GM19328 (cell line): ENCODE measurements around the gene INO80B.
A peak's percentile ranks its signal among the peaks of the same experiment; 100 is the strongest.
"Not testable (repeated sequence)": the region's sequence is repeated elsewhere in the genome, so short reads cannot be mapped to it uniquely, and the experiment has no call there.

Source experiments
- ATAC-seq: cut with Tn5 transposase; IDR thresholded peaks from one replicate; pipeline ENCODE4 v1.9.1; 2021; ENCODE audit warnings: mild to moderate bottlenecking, moderate library complexity; ENCODE audit not compliant: unreplicated experiment

Gene INO80B

GRCh38 chr2:74424995-74425406 is 29.9 kb upstream of the INO80B start:
- no peak for ATAC-seq

- ATAC-seq: no peak
These were observed 29.4 kb upstream of the INO80B start for GRCh38 chr2:74425523-74425922.

DNA sequence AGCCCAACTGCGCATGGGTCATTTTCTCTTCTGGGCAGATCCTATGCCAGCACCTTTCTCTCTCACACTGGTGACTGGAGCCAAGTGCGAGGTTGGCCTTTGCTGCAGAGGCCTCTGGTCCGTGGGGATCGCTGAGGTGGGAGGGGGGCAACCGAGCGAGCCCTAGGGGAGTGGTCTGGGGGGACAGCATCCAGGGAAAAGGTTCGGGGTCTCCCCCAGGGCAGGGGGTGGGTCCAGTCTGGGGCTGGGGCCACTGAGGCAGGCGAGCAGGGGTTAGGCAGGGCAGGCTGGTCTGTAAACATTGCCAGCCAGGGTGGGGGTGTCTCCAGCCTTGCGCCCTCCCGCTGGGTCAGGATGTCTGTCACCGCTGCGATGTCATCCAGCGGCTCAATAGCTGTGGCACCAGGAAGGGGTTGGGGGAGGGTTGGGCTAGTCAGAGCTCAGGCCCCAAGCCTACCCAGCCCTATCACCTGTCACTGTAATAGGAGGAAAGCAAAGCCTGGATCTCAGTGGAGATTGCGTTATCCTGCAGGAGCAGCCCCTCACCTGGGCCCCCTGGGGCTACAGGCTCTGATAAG is 28.6 kb upstream of the INO80B start:
- ATAC-seq: no peak

DNA sequence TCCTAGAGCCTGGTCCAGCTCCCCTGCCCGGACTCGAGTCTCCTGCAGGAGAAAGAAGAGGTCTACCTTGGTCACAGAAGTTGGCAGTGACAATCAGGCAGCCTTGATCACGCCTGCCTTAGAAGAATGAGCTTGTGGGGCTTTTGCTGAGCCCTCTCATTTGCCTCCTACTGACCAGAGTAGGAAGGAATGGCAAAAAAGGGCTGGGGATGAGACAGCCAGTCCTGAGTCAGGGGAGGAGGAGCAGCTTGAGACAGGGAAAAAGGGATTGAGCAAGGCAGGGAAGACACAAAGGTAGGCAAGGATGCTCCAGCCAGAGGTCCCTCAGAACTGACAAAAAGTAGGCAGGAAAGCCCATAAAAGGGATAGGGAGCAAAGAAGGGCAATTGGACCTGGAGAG is 27.3 kb upstream of the INO80B start:
- ATAC-seq: no peak

DNA sequence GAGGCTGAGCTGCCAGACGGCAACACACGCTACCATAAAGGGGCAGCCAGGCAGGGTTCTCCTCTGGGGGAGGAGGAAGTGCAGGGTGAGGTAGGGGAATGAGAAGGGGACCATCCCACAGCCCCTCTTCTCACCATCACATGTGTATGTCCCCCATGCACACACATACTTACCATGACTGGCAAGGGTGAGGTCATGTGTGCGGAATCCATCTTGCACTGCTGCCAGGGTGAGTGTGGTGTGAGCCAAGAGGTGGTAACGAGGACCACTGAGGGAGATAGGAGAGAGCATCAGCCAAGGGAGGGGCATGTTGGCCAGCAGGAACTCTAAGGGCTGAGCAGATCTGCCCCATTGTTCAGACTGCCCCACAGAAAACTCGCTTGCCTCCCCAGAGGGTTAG is 26.2 kb upstream of the INO80B start:
- no peak for ATAC-seq

- ATAC-seq: no peak
These were observed 25.1 kb upstream of the INO80B start for GRCh38 chr2:74429487-74430451.

- no peak for ATAC-seq
These were observed 24.4 kb upstream of the INO80B start for GRCh38 chr2:74430502-74430901.

GRCh38 chr2:74436111-74436805 is 18.6 kb upstream of the INO80B start:
- no peak for ATAC-seq

- no peak for ATAC-seq
These were observed 17.8 kb upstream of the INO80B start for GRCh38 chr2:74436848-74437695.

DNA sequence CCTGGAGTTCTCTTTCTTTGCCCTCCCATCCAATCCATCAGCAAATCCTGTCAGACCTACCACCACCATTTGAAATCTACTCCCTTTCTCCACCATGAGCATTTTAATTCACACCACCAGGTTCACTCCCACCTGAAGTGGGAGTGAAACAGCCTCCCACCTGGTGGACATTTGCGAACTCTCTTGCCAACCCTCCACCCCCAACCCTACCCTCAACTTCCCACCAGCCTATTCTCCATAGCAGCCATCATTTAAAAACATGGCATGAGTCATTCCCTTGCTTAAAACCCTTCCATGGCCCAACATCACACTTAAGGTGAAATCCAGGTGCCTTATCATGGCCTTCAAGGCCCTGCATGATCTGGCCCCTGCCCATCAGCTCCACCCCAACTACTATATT is 16.6 kb upstream of the INO80B start:
- ATAC-seq: no peak

DNA sequence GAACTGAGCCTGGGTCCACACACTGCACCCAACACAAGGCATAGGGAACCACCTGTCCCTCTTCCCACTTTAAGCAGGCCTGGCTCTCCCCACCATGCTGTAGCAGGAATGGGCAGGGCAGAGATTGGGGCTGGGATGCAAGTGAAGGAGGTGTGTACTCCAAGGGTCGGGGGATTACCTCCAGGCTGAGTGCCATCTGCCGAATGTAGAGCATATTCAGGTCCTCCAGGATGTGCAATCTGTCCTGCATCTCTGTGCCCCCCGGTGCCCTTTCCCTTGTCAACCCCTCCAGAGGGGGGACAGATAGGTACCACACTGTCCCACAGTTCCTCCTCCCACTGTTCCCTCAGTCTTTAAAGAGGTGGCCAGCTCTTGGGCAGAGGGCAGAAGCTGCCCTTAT is 15.5 kb upstream of the INO80B start:
- no peak for ATAC-seq

GRCh38 chr2:74439803-74440377 is 15.0 kb upstream of the INO80B start:
- no peak for ATAC-seq

GRCh38 chr2:74440378-74441169 is 14.3 kb upstream of the INO80B start:
- peak; percentile 83 for ATAC-seq

DNA sequence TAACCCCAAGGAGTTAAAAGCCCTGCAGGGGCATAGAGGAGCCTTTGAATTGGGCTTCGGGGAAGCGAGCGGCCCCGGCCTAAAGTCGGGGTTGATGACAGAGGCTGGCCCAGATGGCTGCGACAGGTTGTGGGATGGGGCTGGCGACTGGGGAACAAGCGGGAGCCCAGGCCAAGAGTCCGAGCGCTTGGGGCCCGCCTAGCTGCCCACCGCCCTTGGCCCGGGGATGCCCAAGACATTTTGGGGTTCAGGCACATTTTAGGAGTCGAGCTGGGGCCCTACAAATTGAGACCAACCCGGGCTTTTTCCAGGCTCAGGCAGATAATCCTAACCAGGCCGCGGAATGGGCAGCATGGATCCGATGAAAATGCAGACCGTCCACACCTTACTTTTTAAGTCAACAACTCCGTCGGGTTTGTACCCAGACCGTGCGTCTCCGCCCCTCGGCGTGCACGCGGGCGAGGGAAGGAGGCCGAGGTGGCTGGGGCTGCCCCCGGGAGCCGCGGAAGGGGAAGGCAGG is 13.7 kb upstream of the INO80B start:
- no peak for ATAC-seq

DNA sequence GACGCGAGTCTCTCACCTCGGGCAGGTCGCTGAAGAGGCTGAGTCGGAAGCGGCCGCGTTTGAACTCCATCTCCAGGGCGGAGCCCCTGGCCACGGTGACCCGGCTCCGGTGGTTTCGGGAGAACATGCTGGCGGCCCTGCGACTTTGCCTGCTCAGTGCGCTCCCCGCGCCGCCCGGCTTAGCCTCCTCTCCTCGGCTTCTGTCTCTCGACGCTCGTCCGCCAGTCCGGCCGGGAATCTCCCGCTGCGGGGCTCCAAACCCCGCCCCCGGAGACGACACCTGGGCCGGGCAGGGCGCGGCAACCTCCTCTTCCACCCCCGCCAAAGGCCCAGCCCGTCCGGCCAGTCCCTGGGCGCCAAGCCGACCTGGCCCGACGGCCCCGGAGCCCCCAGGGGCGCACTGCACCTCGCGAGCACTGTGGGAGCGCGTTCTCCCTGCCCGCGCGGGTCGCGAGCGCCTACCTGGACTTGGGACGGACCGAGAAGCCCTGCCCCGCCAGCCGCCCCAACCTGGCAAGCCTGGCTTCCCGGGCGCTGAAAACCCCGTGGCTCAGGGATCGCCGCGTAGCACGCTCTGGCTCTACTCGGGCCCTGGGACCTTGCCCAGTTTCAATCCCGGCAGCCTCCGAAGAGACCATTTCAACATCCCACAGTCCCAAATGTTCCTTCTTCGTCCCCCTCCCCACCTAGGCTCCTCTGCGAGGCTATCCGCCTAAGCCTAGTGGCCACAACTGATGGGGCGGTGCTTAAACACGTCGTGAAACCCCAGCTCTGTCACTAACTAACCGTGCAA is 13.0 kb upstream of the INO80B start, which contains the start of gene RTKN:
Gene RTKN, minus strand, starts transcription at position 248 of the 793 bp plus-strand sequence. Its CDS starts 121 bp downstream, at position 127.
- ATAC-seq: no peak

DNA sequence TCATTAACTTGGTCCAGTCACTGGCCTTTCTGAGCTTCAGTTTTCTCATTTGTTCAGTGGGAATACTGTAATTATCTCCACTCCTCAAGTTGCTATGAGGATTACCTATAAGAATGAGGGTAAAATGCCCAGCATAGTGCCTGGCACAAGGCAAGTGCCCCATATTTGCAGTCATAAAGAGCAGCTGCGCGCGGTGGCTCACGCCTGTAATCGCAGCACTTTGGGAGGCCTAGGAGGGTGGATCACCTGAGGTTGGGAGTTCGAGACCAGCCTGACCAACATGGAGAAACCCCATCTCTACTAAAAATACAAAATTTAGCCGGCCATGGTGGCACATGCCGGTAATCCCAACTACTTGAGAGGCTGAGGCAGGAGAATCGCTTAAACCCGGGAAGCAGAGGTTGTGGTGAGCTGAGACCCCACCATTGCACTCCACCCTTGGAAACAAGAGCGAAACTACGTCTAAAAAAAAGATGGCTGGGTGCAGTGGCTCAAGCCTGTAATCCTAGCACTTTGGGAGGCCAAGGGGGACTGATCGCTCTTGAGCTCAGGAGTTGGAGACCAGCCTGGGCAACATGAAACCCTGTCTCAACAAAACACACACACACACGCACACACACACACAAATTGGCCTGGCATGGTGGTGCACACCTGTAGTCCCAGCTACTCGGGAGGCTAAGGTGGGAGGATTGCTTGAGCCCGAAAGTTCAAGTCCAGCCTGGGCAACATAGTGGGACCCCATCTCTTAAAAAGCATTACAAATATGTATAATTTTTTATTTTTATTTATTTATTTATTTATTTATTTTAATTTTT is 12.2 kb upstream of the INO80B start:
- ATAC-seq: not testable (repeated sequence)

DNA sequence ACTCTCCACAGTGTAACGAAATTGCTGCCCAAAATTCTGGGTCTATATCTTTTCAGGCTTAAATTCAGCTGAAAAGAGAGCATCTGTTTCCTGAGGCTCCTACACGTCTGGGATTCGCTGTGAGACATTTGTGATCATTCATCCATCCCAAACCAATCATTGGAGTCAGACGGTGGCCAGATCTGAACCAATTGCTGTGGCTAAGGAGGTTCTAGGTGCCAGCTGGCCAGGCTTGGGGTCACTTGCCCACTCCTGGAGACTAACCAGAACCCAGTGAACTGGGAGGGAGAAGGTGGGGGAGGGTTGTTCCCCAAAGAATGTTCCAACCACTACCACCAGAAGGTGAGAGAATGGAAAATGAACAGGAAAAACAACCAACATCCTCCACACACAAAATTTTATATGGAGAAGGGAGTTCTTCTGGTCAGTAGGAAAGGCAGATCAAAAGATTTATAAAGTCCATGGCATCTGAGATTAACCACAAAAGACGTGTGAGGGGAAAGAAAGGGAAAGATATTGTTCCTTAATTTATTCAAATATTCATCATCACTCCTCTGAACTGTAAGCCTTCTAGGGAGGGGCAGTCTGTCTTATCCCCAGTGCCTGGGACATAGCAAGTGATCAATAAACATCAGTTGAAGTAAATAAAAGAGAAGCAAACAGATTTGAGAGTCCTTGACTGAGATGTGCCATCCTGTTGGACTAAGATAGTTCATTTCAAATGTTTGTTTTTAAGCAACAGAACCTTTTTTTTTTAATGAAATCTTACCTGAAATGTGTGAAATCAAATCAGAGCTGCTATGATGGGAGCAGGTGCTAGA is 10.2 kb upstream of the INO80B start:
- ATAC-seq: no peak
